Measurements from ENCODE around the gene SAMD10. TPM values are rescaled to one million over a fixed set of nuclear protein-coding genes. Genes with fewer than 3 reads are reported as not detected.

Gene SAMD10
- total RNA-seq, 1 donor from 2014 or later, result 9.5 TPM

GRCh38 chr20:63942250-63942951 is 37.0 kb downstream of the SAMD10 start:
- H3K4me3 ChIP-seq (ENCODE audit: low read depth, low read length), result no peak overlapping the region
- no peak for TF ChIP-seq CTCF (conservative IDR thresholded peaks at IDR 0.05; ENCODE audit: low read depth, low read length)
- no peak for DNase-seq (ENCODE audit: low read depth)

- no peak overlapping the region for H3K4me3 ChIP-seq (ENCODE audit: low read depth, low read length)
- no peak for DNase-seq (ENCODE audit: low read depth)
- no peak for TF ChIP-seq CTCF (conservative IDR thresholded peaks at IDR 0.05; ENCODE audit: low read depth, low read length)
These were observed 38.0 kb downstream of the SAMD10 start for GRCh38 chr20:63941282-63942081.

- no peak for TF ChIP-seq CTCF (conservative IDR thresholded peaks at IDR 0.05; ENCODE audit: low read depth, low read length)
- DNase-seq (ENCODE audit: low read depth), result no peak
These were observed 38.8 kb downstream of the SAMD10 start for GRCh38 chr20:63940472-63941266.

DNA sequence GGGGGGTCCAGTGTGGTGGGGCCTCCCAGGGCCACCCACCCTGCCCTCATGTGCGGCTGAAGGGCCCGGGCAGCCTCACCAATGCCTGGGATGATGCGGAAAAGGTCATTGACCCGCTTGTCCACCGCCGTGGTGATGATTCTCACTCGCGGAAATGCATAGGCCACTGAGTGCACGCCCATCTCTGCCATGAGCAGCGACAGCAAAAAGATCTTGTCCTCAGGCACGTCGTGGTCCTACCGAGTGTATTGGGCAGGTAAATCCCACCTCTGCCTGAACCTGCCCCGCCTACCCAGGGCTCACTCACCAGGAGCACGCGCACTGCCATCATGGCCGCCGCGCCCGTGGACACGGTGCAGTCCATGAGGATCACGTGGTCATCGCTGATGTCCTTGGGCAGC is 39.4 kb downstream of the SAMD10 start:
- H3K4me3 ChIP-seq (ENCODE audit: low read depth, low read length), result no peak overlapping the region
- TF ChIP-seq CTCF (conservative IDR thresholded peaks at IDR 0.05; ENCODE audit: low read depth, low read length), result no peak
- DNase-seq (ENCODE audit: low read depth), result no peak

More at GRCh38 chr20:63940472-63941266, 38.8 kb downstream of the SAMD10 start:
- H3K4me3 ChIP-seq (ENCODE audit: low read depth, low read length), result no peak overlapping the region

DNA sequence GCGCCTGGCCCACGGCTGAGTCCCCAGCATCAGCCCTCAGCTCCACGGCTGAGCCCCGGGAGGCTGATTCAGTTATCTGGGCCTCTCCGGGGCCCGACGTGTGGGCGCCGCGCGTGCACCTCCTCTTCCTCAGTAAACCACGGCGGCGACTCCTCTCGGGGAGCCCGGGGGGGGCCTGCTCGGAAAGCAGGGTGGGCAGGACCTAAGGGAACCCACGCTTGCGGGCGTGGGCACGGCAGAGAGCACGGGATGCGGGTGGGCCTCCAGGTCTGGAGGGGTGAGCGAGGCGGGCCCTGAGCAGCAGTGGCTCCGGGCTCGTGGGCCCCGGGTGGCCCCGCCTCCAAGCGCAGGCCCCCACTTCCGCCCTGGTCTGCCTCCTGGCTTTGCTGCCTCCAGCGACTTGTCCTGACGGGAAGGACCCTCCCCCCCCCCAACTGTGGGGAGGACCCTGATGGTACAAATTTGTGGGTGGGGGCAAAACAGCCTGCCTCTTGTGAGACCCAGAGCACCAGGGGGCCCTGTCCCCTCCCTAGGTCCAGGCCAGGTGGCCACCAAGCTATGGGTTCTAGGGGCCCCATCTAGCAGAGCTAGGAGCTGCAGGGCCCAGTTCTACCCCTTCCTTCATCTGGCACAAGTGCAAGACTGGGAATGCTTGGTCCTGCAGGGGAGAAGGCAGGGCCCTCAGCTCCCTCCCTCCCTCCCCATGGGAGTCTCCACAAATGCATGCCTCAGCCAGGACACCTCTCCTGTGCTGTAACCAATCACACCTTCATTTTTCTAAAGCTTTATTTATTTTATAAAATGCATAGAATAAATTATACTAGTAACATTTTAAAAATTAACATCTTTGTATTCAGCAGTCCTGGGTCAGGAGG is 40.1 kb downstream of the SAMD10 start:
- TF ChIP-seq CTCF (conservative IDR thresholded peaks at IDR 0.05; ENCODE audit: low read depth, low read length), result no peak
- no peak for DNase-seq (ENCODE audit: low read depth)

DNA sequence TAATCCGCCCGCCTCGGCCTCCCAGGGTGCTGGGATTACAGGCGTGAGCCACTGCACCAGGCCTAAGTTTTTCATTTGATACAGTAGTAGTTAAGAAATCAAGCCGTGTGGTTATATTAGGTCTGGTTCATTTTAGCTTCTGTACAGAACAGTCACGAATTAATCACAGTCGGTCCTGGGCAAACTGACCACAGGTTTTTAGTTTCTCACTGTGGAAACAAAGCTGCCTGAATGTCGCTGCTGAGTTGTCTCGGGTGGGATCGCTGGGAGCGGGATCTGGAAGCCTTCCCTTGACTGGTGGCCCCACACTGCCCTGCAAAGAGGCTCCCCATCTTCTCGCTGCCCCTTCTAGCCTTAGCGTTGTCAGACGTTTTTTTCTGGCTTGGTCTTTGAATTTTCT is 41.8 kb downstream of the SAMD10 start:
- no peak for TF ChIP-seq CTCF (conservative IDR thresholded peaks at IDR 0.05; ENCODE audit: low read depth, low read length)
- no peak overlapping the region for H3K4me3 ChIP-seq (ENCODE audit: low read depth, low read length)
- no peak for DNase-seq (ENCODE audit: low read depth)

More for the DNA sequence above, 40.1 kb downstream of the SAMD10 start:
- H3K4me3 ChIP-seq (ENCODE audit: low read depth, low read length), result no peak overlapping the region
